HPDE6-E6E7 (cell line): ENCODE results near the gene ALS2CL.

Experiments
- DNase-seq: peaks from one replicate; pipeline ENCODE4 v3.0.0; 2011; ENCODE audit warnings: missing footprints; ENCODE audit errors: extremely low spot score

The ALS2CL gene

DNA sequence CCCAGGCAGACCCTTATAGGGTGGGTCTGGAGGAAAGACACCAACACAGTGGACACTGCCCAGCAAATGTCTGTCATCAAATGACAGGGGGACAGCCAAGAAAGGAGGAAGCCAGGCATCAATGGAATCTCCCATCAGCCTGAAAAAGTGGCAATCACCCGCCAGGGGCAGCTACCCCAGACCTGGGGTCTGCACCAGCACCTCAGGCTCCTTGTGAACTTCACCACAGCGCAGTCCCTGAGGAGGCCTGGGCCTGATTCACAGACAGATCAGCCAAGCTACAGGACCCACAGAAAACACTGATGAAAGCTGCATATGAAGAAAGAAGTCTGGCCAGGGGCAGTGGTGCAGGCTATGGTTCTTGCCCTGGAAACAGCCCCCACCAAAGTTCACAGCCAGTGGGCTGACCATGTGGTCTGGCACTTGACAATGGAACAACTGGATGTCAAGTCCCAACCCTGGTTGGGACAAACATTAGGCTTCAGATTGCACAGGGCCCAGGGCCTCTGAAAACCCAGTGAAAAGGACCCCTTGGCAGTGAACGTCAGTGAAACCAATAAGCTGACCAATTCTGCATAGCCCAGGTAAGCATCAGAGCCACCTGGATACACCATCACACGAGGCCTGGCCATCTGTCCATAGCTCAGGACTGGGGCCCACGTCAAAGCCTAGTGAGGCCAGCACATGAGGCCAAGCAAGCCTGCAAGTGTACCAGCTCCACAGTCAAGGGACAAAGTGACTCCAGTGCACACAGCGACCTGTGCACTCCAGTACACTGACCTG, 29.1 kb downstream of the ALS2CL start:
- no peak for DNase-seq

DNA sequence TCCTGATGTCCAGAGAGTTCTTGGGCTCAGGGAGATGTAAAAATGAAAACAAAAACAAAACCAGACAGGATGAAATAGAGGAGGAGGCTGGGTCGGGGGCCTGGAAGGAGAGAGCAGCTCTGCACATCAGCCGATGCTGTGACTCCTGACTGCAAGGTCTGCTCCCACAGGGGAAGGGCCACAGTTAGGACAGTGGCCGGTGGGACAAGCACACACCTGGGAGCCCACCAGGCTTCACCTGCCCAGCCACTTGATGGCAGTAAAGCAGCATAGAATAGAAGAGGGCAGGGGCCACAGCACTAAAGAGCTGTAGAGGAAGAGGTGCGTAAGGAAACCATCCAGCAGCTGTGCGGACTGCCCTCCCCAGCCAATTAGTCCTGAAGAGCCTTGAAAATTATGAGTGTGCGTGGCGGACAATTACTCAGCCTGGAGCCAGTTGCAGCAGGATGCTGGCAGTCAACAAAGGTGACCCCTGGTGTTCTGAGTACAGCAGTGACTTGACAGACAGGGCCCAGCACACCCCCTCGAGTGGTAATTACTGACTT, 29.8 kb downstream of the ALS2CL start:
- no peak for DNase-seq

DNA sequence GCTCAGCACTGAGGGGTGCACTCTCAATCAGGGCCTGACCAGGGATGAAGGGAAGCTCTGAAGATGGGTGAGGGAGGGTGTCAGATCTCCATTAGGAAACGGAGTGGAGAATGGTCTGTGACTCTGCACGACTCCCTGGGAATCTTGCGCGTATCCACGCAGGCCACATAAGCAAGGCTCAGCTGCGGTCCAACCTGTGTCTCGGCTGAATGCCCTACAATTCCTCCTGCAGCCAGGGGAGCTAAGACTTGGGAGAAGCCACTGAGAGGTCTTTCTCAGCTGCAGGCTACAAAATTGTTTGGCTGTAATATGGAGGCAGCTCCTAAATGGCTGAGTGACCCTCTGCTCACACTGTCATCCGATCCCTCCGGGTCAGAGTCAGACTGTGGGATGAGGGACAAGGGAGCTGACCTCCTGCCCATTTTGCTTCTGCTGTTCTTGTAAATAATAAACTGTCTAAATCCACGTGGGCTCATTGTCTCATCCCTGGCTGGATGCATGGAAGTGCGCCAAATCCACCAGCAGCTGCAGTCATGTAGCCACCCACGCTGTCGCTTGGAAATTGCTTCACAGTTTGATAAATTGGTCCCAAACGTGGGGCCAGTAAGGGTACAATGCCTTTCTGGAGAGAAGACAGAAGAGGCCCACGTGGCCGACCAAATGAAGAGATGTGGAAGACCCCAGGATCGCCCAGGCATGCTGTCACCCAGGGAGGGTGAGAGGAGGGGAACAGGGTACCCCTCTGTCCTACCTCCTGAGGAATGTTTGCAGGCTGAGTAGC, 30.5 kb downstream of the ALS2CL start:
- no peak for DNase-seq

DNA sequence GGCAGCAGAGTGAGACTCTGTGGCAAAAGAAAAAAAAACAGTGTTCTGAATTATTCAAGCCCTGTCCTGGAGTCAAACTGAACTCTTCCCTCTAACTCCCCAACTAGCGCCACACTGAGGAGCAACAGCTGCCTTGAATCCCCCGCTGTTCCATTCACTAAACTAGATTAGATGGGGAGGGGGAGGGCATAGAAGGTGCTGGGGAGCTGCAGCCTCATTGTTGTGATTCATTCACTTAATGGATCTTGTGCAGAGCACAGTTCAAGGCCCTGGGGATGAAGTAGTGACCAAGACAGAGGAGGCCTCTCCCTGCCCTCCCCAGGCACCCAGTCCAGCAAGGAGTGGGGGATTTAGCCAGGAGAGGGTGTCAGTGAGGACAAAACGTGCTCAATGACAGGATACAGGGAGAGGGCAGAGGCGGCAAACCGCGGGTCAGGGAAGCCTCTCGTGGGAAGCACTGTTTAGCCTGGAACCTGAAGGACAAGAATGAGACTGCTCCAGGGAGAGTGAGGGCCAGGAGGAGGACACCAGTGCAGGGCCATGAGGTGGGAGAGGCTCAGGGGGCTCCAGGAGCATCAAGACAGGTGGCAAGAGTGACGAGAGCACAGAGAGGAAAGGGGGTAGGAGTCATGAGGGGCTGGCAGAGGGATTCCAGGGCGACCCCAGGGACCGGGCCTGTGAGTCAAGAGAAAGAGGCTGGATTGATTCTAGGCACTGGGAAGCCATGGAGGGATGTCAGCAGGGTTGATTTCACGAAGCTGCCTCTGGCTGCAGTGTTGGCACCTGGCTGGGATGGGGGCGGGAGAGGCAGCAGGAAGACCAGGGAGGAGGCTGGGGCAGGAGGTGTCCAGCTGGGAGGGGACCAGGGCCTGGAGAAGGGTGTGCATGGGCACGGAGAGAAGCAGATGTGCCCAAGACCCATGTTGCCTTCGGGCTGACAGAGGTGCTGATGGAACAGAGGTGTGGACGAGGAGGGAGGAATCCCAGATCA, 31.4 kb downstream of the ALS2CL start:
- no peak for DNase-seq

DNA sequence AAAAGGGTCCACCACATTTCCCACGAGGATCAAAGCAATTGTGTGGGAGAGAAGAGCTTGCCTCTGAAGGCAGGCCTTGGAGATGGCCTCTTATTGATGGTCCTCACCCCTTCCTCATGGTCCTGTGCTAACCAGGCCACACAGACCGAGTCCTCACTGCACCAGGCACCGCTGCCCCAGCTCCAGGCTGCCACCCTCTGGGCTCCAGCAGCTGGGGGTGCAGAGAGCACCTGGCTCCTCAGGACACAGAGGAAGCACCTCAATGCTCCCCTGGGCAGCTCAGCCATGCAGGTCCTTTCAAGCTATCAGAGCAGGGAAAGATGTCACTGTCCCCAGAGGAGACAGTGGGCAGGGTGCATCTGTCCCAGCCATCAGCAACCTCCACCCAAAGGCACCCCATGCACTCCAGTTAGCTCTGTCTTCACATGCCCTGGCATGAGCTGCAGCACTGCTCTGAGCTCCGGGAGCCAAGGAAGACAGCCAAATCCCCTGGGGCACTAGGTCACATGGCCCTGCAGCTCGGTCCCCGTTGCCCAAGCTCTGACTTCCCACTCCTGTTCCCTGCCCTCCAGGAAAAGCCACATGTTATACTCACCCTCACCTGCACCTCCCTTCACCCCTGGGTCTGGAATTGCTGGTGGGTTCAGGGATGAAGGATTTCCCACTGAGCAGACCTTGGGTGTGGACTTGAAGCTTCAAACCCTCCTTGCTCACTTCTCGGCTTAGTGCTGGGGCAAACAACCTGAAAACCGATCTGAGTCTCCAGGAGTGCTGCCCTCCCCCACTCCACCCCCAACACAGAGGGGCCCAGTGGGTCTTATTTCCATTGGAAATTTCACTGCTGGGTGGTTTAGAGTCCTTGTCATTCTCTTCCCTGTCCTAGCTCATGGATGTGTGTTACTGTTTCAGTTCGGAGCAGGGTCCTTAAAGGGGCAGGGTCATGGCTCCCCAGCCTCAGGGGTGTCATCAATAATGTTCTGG, 32.6 kb downstream of the ALS2CL start:
- DNase-seq: no peak

DNA sequence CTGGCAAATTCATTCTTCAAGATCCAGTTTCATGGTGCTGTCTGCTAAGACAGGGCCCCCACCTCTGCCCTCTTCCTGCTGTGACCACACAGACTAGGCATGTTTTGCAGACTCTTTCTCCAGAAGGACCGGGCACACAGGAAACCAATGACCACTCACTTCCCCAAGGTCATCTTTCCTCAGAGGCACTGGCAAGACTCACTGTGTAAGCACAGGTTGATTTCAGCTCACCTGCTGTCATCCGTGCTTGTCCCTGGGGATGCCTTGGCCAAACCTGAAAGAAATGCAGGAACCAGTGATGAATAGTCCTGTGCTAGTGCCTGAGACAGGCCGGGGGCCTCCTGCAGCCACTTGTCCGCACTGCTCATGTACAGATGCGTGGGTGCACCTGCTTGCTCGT, 33.5 kb downstream of the ALS2CL start:
- no peak for DNase-seq

DNA sequence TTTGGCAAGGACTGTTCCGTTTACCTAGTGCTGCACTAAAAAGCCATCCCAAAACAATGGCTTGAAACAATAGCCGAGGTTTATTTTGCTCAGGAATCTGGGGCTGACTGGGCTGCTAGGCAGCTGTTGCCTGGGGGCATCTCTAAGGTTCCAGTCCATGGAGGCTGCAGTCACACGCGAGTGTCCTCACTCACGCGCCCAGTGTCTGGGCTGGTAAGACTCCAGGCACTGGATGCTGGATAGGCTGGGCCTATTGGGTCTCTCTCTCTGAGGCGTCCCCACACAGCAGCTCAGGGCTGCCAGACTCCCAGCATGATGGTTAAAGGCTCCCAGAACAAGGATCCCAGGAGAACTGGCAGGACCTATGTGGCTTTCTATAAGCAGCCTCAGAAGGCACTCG, 34.2 kb downstream of the ALS2CL start:
- no peak for DNase-seq

DNA sequence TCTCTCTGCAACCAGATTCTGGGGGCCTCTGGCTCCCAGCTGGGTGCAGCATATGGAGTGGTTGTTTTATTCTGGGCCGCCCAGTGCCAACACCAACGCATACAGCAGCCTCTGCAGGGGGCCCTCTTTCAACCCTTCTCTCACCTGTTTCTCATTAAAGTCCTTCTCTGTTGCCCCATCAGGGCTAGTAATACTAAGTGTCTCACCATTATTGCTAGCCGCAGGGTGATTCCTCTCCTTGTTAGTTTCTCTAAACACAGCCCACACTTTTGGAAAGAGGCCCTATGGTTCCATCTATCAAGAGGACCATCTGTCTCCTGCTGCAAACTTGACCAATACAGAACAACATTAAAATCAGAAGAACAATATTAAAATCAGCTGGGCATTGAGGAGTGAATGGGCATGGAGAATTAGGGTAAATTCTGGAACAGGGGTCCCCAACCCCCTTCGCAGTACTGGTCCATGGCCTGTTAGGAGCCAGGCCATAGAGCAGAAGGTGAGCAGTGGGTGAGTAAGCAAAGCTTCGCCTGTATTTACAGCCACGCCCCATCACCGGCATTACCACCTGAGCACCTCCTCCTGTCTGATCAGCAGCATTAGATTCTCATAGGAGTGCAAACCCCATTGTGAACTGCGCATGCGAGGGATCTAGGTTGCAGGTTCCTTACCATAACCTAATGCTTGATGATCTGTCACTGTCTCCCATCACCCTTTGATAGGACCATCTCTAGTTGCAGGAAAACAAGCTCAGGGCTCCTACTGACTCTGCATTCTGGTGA, 36.5 kb downstream of the ALS2CL start:
- DNase-seq: no peak

DNA sequence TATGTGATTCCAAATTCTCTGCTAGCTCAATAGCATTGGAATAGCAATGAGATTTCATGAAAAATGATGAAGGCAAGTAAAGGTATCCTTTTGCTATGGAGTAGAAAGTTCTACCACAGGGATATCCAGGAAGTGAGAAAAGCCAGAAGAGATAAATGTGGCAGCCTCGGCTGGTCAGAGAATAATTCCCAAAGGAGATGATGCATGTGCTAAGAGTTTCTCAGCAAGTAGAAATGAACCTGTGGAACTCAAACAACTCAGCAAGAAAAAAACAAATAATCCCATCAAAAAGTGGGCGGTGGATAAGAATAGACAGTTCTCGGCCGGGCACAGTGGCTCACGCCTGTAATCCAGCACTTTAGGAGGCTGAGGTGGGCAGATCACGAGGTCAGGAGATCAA, 38.2 kb downstream of the ALS2CL start:
- DNase-seq: no peak

DNA sequence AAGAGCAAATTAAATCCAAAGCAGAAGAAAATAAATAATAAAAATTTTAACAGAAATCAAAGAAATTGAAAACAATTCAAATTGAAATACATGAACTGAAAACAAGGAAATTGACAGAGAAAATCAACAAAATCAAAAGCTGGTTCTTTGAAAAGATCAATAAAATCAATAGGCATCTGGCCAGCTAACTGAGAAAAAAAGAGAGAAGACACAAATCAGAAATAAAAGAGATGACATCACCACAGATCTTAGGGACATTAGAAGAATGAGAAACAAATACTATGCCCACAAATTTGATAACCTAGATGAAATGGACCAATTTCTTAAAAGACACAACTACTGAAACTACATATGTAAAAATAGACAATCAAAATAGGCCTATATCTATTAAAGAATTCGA, 42.4 kb downstream of the ALS2CL start:
- DNase-seq: no peak

DNA sequence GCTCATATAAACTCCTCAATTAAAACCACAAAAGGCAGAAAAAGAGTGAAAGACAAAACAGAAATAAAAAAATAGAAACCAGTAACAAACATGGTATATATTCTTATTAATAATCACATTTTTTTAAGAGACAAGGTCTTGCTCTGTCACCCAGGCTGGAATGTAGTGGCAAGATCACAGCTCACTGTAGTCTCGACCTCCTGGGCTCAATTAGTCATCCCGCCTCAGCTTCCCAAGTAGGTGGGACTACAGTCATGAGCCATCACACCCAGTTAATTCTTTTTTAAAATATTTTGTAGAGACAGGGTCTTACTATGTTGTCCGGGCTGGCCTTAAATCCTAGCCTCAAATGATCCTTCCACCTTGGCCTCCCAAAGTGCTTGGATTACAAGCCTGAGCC, 44.0 kb downstream of the ALS2CL start:
- DNase-seq: no peak

DNA sequence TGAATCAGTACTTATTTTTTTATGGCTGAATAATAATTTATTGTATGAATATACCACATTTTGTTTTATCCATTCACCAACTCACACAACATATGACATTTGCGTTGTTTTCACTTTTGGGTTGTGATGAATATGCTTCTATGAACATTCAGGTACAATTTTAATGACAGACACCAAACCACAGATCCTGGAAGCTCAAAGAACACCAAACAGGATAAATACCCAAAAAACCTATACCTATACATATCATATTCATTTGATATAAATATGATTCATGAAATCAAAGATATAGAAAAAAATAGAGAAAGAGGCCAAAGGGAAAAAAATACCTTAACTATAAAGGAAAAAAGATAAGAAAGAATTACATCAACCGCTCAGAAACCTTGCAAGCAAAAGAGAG, 45.4 kb downstream of the ALS2CL start:
- DNase-seq: no peak

DNA sequence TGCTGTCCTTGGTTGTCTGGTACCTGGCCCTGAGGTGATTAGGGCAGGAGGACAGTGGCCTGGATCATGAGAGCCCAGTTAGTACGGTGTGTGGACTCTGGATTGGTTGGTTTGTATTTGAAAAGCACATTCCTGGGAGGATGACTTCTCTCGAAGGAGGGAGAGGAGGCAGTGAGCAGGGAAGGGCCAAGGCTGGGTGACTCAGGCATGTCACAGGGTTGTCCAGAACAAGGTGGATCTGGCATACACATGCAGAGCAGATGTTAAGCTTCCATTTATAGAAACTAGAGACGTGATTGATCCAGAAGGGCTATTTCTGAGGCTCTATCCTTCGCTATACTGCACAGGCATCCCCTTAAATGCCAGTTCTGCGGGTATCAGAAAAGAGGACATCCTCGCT, 46.8 kb downstream of the ALS2CL start:
- DNase-seq: no peak

DNA sequence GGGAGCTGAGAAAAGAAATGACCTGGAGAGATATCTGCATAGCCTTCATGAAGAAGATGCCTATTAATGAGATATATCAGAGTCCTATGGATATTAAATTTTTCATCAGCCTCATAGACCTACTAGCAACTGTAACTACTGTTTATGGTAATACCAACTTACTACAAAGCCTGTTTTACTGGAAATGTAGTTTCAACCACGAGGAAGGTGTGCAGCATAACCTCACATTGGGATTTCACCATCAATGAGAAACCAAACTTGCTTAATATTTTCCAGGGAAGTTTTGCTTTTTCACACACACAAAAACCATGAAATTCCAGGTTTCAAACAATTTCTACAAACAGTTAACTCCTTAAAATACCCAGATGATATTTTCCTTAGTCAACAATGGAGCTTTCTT, 49.8 kb downstream of the ALS2CL start:
- DNase-seq: no peak

DNA sequence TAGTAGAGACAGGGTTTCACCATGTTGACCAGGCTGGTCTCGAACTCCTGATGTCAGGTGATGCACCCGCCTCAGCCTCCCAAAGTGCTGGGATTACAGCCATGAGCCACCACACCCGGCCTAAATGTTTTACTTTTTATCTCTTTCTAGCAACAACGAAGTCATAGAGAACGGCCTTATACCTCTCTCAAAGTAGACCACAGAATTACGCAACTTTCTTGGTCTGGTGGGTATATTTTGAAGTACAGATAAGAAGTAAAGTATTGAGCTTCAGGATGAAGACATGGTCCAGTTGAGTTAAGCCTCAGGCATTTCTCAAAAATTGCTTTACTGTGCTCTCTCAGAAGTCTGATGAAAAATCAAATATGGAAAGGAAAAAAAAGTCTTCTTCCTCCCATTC, 50.5 kb downstream of the ALS2CL start:
- DNase-seq: no peak

DNA sequence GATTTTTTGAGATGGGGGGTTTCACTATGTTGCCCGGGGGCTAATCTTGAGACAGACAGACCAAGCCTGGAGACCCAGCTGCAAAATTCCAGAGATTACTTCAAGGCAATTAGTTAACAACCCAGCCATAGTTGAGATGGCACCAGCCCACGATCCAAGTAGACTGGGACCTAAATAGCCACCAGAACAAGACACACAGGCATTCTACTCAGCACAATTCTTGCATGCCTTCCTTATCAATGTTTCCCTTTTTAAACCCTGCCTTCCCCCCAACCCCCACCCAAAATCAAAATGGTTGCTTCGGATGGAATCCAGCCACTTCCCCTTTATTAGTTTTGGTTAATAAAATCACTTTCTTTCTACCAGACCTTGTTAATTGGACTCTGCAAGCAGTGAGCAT, 52.6 kb downstream of the ALS2CL start:
- DNase-seq: no peak

DNA sequence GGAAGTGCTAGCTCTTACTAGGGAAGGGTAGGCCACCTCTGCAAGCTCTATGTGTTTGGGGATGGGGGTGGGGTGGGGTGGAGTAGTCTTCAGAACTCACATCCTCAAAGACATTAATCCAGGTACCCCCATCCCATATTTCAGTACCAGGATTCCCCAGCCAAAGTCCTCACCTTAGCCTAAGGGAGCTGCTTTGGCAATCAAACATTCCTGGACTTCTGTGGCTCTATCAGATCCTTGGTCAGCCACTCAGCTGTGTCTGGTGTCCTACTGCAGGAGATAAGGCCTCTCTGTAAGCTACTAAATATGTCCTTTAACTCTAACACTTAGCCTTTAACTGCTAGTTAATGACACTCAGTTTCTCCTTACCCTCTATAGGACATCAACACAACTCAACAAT, 54.3 kb downstream of the ALS2CL start:
- no peak for DNase-seq

DNA sequence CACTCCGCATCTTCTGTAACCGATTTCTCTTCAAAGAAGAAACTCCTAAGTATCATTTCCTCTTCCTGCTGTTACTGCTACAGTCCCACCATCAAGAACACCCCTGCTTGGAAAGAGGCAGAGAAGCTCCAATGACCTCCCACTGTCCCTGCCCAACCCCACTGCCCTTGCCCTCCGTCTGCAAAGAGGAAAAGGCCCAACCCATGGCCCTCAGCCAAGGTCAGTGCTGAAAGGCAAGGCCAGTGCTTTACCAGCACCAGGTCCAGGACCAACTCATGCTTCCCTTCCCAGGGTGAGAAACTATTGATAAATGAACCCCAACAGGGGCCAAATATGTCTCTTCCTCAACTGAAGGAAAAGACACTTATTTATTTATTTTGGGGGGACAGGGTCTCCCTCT, 58.6 kb downstream of the ALS2CL start:
- no peak for DNase-seq

DNA sequence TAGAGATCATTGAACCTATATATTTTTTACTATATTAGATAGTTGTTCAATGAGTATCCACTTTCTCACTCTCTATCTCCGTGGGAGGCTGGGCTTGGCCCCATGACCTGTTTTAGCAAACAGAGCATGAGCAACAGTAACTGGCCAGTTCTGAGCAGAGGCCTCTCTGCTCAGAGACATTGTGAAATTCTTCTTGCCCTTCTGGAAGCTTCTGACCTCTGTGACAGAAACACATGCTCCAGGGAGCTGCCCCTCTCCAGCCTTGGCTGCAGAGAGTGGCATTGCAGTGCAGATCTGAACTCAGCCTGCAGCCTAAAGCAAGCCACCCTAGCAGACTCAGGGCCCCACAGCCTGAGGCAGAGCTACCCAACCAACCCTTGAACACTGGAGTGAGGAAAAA, 60.7 kb downstream of the ALS2CL start:
- no peak for DNase-seq
